Stomach (tissue), 4 donors: ENCODE data around the gene LMOD1.

ENCODE experiments used
- POLR2A ChIP-seq, 4 donors: fragments of 450-650 bp; IDR thresholded peaks; one replicate each; pipeline ENCODE4 v1.6.1; 2016; ENCODE audit warnings: antibody characterized with exemption in 4 of 4, control low read depth in 2 of 4, mild to moderate bottlenecking in 1 of 4, moderate library complexity in 1 of 4
- TF ChIP-seq, protein P1 (sequence below), 7 experiments: fragments of 450-650 bp in 4 of 7; fragments of 200-600 bp in 3 of 7; sonication (generic) in 3 of 7; IDR thresholded peaks; one replicate each; pipeline ENCODE4 v1.5.1; 2016 to 2019; ENCODE audit warnings: antibody characterized with exemption in 7 of 7, control low read depth in 2 of 7, mild to moderate bottlenecking in 1 of 7

DNA sequence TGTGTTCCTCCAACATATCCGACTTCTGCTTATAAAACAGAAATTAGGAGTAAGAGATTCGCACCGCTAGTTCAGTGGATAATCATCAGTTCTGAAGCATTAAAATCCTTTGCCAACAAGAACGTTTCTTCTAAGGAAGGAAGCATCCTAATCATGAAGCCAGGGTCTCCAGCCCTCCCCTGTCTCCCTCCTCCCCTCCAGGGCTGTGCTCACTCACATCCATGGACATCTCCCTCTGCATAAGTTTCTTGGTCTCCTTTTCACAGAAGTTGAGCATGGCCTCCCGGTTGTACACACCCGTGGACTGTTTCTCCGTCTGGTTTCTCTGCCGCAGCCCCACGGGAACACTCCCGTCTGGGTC lies 505 bp downstream of the LMOD1 start:
- TF ChIP-seq POLR2A (IDR thresholded peaks at IDR 0.05) = no peak
- TF ChIP-seq, protein P1, sequence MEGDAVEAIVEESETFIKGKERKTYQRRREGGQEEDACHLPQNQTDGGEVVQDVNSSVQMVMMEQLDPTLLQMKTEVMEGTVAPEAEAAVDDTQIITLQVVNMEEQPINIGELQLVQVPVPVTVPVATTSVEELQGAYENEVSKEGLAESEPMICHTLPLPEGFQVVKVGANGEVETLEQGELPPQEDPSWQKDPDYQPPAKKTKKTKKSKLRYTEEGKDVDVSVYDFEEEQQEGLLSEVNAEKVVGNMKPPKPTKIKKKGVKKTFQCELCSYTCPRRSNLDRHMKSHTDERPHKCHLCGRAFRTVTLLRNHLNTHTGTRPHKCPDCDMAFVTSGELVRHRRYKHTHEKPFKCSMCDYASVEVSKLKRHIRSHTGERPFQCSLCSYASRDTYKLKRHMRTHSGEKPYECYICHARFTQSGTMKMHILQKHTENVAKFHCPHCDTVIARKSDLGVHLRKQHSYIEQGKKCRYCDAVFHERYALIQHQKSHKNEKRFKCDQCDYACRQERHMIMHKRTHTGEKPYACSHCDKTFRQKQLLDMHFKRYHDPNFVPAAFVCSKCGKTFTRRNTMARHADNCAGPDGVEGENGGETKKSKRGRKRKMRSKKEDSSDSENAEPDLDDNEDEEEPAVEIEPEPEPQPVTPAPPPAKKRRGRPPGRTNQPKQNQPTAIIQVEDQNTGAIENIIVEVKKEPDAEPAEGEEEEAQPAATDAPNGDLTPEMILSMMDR (IDR thresholded peaks at IDR 0.05) = no peak
